NCI-H345 treated with DMSO at 0.1 percent for 48 hours (cell line): ENCODE measurements around the gene SLC2A9.

ENCODE experiments used
- DNase-seq: peaks from one replicate; lab custom pipeline; 2025; ENCODE audit not compliant: unreplicated experiment; lab: John Stamatoyannopoulos, UW

Gene SLC2A9

DNA sequence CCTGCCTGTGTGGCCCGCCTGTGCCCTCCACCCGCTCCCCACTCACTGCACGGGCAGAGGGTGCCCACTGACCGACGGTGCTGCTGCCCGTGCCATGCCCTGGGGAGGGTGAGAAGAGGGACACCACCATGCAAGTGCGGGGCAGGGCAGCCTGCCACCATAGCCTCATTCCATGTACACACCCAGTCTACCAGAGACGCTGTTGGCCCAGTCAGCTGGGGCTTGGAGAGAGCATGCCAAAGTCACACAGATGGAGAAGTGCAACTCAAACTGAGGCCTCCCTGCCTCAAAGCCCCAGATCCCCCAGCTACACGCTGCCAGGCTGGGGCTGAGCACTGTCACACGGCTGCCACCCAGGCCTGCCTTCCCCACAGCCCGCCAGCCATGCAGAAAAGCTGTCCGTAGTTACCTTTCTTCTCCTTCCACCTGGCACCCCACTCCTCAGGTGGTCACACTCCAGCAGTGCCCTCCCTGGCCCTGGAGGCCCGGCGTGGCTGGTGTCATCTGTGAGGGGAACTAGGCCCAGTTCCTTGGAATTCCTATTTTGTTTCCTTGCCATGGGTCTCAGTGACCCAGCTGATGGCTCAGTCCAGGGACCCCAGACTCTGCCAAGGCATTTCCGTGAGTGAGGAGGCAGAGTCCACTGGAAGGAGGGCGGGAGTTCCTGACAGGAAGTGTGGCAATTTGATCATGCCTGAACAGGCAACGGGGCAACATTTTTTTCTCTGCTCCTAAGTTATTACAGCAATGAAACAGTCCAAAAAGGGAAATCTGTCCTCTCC lies at the start of gene SLC2A9:
Gene SLC2A9 (minus strand): TSS at position 627 of the 782 bp plus-strand sequence. CDS start 68 bp downstream, at position 559.
- DNase-seq: no peak

DNA sequence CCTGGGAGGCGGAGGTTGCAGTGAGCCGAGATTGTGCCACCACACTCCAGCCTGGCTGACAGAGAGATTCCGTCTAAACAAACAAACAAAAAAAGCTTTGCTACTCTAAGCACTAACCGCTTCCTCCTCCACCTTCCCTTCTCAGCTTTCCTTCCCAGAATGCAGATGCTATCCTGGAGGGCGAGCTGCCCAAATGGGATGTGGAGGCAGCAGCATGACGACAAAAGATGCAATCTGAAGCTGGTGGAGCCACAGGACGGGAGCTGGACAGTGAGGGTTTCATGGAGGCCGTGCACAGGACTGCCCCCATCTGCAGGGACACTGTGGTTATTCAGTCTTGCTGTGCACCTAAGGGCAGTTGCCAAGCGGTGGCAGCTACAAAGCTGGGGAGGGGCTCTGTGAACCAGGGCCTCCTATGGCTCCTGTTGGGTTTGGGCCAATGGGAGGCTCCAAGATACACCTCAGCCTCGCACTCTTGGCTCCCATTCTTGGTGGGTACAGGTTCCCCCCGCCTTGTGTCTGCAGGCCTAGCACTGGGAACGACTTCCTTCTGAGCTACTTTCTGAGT lies 47.9 kb upstream of the SLC2A9 start:
- no peak for DNase-seq

- DNase-seq: no peak
Observed at GRCh38 chr4:10066670-10067651, 45.7 kb upstream of the SLC2A9 start.

GRCh38 chr4:10066206-10066605 lies 44.9 kb upstream of the SLC2A9 start:
- DNase-seq: no peak

DNA sequence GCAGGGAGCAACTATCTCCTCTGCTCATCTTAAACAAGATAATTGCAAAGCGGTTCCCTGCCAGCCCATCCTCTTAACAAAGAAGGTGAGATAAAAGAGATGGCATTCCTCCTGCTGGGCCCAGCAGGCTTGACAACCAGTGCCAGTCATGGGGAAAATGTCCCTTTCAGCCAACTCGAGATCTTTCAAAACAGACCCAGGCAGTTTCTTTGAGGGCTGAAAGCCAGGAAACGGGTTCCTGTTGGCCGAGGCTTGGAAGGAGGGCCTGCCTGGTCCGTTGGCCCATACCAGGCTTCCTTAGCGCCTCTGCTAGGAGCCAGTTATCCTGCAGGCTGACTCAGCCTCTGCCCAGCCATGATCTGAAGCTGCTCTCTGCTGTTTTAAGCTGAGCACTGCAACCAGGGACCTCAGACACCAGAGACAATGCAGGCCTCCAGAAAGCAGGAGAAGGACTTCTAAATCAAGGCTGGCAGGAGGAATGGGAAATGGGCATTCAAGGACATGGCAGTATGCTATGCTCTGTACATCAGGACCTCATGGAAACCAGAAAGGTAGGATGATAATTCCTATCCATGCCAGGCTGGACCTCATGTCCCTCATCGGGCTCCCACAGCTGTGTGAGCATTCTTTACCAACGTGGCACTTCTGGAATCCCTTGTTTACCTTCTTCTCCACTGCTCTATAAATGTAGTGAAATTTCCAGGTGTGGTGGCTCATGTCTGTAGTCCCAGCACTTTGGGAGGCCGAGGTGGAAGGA lies 42.4 kb upstream of the SLC2A9 start:
- peak; percentile 82 for DNase-seq

DNA sequence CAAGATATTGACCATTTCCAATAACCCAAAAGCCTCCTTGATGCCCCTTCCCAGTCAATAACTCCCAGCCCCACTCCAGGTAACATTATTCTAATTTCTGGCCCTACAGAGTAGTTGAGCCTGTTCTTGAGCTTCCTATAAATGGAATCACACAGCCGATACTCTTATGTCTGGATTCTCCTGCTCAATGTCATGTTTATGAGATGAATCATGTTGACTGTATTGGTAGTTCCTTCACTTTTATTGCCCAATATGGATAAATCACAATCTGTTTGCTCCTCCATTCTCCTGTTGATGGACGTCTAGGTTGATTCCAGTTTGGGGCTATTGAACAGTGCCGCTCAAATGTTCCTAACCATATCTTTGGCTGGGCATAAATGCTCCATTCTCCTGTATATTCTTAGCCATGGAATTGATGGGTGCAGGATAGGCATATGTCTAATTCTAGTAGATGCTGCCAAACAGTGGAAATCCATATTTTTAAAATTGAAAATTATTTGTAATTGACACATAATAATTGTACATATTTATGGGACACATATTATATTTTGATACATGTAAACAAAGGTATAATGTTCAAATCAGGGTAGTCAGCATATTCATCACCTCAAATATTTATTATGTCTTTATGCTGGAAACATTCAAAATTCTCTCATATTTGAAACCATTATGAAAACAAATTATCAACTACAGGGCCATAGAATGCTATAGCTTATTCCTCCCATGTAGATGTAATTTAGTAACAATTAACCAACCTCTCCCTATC lies 40.5 kb upstream of the SLC2A9 start:
- DNase-seq: no peak

GRCh38 chr4:10058371-10058770 lies 37.1 kb upstream of the SLC2A9 start:
- DNase-seq: no peak

GRCh38 chr4:10057023-10057395 lies 35.7 kb upstream of the SLC2A9 start:
- no peak for DNase-seq

DNA sequence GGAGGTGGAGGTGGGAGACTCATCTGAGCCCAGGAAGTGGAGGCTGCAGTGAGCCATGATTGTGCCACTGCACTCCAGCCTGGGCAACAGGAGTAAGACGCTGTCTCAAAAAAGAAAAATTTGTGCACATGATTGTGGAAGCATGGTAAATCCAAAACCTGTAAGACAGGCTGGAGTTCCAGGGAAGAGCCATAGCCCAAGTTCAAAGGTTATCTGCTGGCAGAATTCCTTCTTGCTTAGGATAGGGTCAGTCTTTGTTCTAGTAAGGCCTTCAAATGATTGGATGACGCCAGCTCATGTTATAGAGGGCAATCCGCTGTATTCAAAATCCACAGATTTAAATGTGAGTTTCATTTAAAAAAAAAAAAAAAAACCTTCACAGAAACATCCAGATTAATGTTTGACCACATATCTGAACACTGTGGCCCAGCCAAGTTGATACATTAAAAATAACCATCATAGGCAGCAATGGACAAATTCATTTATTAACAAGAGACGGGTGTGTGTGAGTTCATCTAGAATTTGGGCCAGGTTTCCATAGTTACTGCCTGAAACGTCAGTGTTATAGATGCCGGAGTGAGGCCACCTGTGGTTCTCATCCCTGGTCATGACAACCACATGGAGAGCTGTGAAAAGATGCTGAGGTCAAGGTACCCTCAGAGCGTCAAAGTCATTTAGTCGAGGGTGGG lies 35.2 kb upstream of the SLC2A9 start:
- DNase-seq: no peak

DNA sequence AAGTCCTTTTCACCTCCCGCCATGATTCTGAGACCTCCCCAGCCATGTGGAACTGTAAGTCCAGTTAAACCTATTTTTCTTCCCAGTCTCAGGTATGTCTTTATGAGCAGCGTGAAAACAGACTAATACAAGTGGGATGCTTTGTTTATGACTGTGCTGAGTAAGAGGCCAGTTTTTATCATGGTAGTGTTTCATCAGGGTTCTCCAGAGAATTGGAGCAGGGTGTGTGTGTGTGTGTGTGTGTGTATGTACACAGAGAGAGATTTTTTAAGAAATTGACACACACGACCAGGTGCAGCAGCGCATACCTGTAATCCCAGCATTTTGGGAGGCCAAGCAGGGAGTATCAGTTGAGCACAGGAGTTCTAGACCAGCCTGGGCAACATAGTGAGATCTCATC lies 34.6 kb upstream of the SLC2A9 start:
- no peak for DNase-seq

DNA sequence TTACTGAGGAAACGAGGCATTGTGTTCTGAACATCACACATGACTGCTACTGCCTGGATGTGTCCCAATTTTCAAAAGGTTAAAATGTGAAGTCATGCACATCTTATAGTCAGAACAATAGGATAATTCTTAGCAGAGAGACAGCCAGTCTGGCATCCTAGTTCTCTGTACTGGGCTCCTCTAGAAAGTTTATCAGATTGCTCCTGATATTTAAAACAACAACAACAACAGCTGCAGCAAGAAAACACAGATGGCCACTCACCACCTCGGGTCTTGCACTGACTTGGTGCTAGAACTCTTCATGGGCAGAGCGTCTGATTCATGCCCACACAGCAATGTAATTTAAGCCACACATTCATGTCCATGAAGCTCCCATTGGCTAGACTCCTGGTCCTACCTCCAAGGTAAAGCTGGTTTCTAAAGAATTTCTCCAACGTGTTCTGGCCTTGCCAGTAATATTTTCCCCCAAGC lies 33.3 kb upstream of the SLC2A9 start:
- no peak for DNase-seq

DNA sequence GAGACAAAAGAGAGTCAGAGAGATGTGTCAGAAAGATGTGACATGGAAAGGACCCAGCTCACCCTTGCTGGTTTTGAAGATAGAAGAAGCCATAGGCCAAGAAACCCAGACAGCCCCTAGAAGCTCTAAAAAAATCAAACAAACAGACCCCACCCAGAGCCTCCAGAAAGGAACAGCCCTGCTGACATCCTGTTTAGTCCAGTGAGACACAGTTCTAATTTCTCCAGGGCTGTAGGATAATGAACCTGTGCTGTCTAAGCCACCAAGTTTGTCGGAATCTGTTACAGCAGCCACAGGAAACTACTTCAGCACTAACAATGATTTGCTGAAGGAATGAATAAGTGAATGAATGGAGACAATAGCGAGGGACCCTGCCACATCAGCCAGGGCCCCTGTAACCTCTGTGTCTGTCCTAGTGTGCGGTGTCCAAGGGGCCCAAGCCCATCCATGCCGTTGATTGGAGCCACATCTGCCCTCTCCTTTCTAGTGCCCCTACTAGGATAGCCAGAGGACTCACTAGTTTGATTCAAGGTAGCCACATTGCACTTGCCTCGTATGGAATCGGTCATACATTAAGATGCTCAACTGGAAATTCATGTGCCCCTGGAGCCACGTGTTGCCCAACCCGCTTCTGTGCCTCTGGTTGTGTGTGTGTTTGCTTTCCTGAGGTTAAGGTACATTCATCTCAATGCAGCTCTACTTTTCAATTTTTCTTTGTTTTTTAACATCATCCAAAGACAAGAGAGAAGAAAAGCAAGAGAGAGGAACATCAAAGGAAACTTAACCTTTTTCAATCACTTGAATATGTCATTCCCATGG lies 32.5 kb upstream of the SLC2A9 start:
- DNase-seq: peak; percentile 41

GRCh38 chr4:10051517-10052135 lies 30.3 kb upstream of the SLC2A9 start:
- no peak for DNase-seq

GRCh38 chr4:10050721-10051120 lies 29.4 kb upstream of the SLC2A9 start:
- DNase-seq: no peak

DNA sequence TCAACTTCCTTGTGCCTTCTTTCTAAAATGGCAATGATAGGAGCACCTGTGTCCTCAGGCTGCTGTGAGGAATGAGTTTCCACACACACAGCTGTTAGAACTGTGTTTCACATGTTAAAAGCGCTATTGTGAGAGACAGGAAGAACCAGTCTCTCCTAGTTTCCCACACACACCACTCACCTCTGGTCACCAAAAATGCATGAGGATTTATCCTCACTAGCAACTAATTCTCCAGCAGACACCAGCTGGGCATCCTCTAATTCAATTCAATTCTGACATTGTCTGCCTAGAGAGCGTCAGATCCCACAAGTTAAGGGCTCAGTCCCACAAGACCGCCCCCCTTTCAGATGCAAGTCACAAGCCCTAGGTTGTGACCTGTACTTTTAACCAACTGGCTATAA lies 29.0 kb upstream of the SLC2A9 start:
- no peak for DNase-seq

DNA sequence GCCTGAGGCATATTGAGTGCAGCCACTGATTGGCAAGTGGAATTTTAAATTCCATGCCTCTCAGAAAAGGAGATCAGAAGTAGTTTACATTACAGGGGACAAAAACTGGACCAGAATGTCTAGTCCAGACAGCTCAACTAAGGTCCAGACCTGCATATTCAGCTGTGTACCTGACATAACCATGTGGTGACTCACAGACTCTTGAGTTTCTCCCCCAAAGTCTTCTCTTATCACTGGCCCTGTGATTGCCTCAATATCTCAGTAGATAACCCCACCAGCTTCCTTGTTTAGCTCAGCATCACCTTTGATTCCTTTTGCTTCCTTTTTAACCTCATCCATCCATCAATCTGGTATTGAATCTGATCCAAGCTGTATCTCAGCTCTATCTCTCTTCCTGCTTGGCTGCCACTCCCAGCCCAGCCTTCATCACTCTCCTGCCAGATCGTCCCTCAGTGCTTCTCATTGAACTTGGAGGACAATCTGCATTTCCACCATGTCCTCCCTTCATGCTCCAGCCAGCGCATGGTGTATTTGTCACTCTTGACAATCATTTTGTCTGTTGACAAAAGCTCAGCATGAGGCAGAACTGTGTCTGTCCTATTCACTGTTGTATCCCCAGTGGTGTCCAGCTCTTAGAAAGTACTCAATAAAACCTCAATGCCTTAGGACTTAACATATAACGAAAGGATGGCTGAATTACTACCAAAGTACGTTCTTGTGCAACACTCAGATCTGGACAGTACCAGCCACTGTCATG lies 27.8 kb upstream of the SLC2A9 start:
- DNase-seq: peak; percentile 12

DNA sequence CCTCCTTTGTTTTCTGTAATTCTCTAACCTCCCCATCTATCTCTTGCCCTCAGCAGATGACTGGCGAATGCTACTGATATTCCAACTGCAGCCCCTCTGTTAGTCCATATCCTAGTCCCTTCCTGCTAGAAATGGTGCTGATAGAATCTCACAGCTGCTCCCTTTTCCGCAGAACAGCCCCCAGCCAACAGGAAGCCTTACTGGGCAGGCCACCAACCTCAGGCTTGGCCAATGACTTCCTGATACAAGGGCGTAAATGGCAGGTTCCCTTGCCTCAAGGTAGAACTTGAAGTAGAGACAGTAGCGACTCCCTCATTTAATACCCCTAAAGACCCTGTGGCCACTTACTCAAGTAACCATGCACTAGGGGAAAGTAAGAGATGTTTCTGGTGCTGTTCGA lies 26.7 kb upstream of the SLC2A9 start:
- no peak for DNase-seq
